ACC112 (cell line): ENCODE measurements around the gene SGCA.

Experiments used
- H2AFZ ChIP-seq: fragments of 200-600 bp; sonication (generic); one replicate; pipeline ENCODE4 v1.6.0; 2017; ENCODE audit warnings: antibody characterized with exemption, low read length; ENCODE audit not compliant: unreplicated experiment
- H3K27ac ChIP-seq: fragments of 200-600 bp; sonication (generic); 2 replicates; pipeline ENCODE4 v1.5.1; 2014; ENCODE audit warnings: low read depth, mild to moderate bottlenecking, antibody characterized with exemption, low read length, moderate library complexity
- H3K27me3 ChIP-seq: fragments of 200-600 bp; sonication (generic); 2 replicates; pipeline ENCODE4 v1.6.1; 2014; ENCODE audit warnings: mild to moderate bottlenecking, antibody characterized with exemption, low read length, moderate library complexity, mixed read lengths; ENCODE audit not compliant: insufficient read depth
- H3K36me3 ChIP-seq: fragments of 200-600 bp; sonication (generic); 2 replicates; pipeline ENCODE4 v1.6.1; 2016; ENCODE audit warnings: mild to moderate bottlenecking, antibody characterized with exemption, low read length, moderate library complexity, mixed read lengths; ENCODE audit not compliant: insufficient read depth
- H3K4me1 ChIP-seq: fragments of 200-600 bp; sonication (generic); one replicate; pipeline ENCODE4 v1.6.1; 2016; ENCODE audit warnings: low read length, mixed read lengths; ENCODE audit not compliant: insufficient read depth, unreplicated experiment, control insufficient read depth
- H3K4me3 ChIP-seq: fragments of 200-600 bp; sonication (generic); 2 replicates; pipeline ENCODE4 v1.5.1; 2014; ENCODE audit warnings: mild to moderate bottlenecking, low read depth, low read length
- H3K79me2 ChIP-seq: fragments of 200-600 bp; sonication (generic); one replicate; pipeline ENCODE4 v1.6.0; 2016; ENCODE audit warnings: low read length; ENCODE audit not compliant: control insufficient read depth, unreplicated experiment, insufficient read depth

The SGCA gene

DNA sequence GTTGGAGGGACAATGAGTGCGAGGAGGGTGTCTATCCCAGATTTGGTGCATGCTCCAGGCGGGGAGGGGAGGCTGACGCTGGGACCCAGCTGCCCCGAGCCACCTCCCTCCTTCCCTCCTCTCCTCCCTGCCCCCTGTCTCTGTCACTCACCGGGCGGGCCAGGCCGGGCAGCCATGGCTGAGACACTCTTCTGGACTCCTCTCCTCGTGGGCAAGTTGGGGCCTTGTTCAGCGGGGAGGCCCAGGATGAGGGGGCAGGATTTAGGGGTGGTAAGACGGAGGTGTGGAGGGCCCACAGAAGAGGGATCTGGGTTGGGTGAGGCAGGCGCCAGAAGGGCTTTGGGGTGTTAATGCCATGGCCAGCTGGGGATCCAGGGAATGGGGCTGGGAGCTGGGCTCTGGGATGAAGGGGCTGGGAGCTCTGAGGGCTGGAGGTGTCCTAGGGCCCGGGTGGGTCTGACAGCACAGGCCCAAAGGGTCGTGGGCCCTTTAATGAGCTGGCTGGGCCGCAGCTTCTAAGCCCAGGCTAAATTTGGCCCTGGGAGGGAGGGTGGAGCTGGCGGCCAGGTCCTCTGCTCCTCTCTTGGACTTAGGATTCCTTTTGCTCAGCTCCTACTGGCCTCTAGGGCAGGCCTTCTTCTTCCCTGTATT lies at the start of gene SGCA:
Gene SGCA, plus strand, starts transcription at position 139 of the 651 bp plus-strand sequence. Its CDS starts 36 bp downstream, at position 175.
- no peaks in the 10 kb centered on the region for H3K79me2 ChIP-seq
- no peak within 1 kb of the TSS for H3K27ac ChIP-seq
- peaks cover 7% of the 10 kb centered on the region for H3K4me1 ChIP-seq
- no peak within 1 kb of the TSS for H3K4me3 ChIP-seq
- no peak within 1 kb of the TSS for H2AFZ ChIP-seq
- no peaks in the 10 kb centered on the region for H3K36me3 ChIP-seq
- H3K27me3 ChIP-seq: no peaks in the 10 kb centered on the region

DNA sequence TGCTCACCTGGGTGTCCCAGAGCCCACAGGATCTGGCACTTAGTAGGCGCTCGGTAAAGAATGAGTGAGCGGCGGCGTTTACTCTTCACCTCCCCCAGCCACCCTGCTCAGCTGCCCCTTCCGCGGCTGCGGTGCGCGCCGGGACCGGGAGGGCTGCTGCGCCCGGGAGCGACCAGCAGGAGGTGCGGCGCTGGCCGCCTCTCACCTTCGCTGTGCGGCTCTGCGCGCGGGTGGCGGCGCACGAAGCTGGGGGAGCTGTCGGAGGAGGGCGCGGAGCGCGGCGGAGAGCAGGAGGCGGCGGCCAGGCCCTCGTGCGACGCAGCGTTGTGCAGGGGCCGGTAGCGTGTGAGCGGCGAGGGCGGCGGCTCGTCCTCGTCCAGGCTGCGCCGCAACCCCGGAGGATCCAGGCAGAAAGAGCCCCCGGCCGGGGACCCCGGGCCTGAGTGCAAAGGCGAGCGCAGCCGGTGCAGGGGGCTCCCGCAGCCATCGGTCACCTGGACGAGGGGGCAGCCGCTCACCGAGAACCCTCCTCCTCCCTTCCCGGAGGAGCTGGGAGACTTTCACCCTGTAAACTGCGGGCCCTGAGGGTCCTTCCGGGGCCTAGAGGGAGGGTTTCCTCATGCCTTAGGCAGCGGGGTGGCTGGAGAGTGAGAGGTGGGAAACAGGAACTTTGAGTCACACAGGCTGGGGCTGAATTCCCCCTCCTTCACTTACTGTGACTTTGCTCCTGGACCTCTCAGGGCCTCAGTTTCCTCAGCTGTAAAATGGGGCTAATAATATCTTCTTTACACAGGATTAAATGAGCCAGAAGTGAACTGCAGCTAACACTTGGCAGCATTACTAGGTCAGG lies 48.4 kb upstream of the SGCA start:
- Histone ChIP-seq H3K27me3 (peaks cover 18% of the 10 kb centered on the region; the same call in 1 of the 2 replicates), H3K36me3 (no peaks in the 10 kb centered on the region), H2AFZ (no peak overlapping the region), H3K4me1 (no peaks in the 10 kb centered on the region), H3K4me3 (no peak overlapping the region), H3K79me2 (no peaks in the 10 kb centered on the region), H3K27ac (no peak overlapping the region)

- no peaks in the 10 kb centered on the region for H3K36me3 ChIP-seq
- no peak overlapping the region for H3K27ac ChIP-seq
- no peak overlapping the region for H2AFZ ChIP-seq
- no peaks in the 10 kb centered on the region for H3K4me1 ChIP-seq
- peaks cover 18% of the 10 kb centered on the region; the same call in 1 of the 2 replicates for H3K27me3 ChIP-seq
- H3K79me2 ChIP-seq: no peaks in the 10 kb centered on the region
- no peak overlapping the region for H3K4me3 ChIP-seq
Measured at GRCh38 chr17:50118076-50118827, 47.6 kb upstream of the SGCA start.

GRCh38 chr17:50118828-50119218 lies 47.0 kb upstream of the SGCA start:
- Histone ChIP-seq H3K79me2 (no peaks in the 10 kb centered on the region), H3K4me3 (no peak overlapping the region), H3K27me3 (peaks cover 18% of the 10 kb centered on the region; the same call in 1 of the 2 replicates), H3K36me3 (no peaks in the 10 kb centered on the region), H3K27ac (no peak overlapping the region), H2AFZ (no peak overlapping the region), H3K4me1 (no peaks in the 10 kb centered on the region)

GRCh38 chr17:50120475-50121253 lies 45.1 kb upstream of the SGCA start:
- peaks cover 18% of the 10 kb centered on the region; the same call in 1 of the 2 replicates for H3K27me3 ChIP-seq

DNA sequence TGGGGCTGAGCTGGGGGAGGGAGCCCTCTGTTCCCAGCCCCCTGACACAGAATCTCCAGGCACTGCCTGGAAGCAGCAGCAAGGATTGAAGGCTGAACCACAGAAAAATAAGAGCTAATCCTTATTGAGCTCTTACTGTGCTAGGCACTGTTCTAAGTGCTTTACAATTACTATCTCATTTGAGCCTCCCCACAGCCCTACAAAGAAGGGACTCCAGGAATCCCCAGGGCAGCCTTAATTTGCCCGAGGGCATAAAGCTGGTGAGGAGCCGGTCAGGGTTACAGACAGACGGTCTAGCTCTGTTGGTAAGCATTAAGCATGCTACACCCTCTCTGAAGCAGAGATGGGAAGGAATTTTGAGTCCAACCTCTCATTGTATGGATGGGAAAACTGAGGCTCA lies 42.9 kb upstream of the SGCA start:
- H2AFZ ChIP-seq: no peak overlapping the region
- no peak overlapping the region for H3K4me3 ChIP-seq
- no peaks in the 10 kb centered on the region for H3K36me3 ChIP-seq
- H3K27ac ChIP-seq: no peak overlapping the region
- no peaks in the 10 kb centered on the region for H3K79me2 ChIP-seq
- H3K4me1 ChIP-seq: peaks cover 4% of the 10 kb centered on the region
- peaks cover 15% of the 10 kb centered on the region; the same call in 1 of the 2 replicates for H3K27me3 ChIP-seq

More at GRCh38 chr17:50120475-50121253, 45.1 kb upstream of the SGCA start:
- no peaks in the 10 kb centered on the region for H3K4me1 ChIP-seq
- no peak overlapping the region for H3K27ac ChIP-seq
- no peaks in the 10 kb centered on the region for H3K79me2 ChIP-seq
- H3K36me3 ChIP-seq: no peaks in the 10 kb centered on the region
- H3K4me3 ChIP-seq: no peak overlapping the region
- no peak overlapping the region for H2AFZ ChIP-seq

DNA sequence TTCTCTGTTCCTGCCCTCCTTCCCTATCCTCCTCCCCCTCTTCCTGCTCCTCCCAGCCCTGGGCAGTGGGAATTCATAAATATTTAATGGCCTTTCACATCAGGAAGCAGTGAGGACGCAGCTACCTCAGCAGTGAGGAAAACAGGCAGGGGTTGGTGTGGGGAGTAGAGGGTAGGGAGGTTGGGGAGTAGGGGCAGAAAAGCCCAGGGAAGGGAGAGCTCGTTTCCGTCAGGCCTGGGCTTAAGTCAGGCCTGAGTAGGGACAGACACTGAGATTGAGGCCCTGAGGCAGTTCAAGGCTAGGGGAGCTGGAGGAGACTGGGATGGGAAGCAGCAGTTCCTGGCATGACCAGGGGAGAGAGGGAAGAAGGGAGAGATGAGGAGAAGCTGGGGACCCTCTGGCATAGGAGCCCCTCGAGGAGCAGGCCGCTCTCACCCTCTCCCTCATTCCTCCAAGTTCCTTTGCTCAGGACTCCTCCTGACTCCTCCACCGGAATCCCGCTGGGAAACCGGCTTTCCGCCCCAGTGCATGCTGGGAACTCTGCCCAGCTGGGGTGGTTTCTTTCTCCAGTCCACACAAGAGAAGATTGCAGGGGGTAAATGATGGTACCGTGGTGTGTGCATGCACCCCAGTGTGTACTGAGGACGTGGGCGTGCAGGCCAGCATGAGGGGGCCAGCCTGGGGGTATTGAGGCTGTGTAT lies 42.0 kb upstream of the SGCA start:
- Histone ChIP-seq H3K79me2 (no peaks in the 10 kb centered on the region), H3K36me3 (no peaks in the 10 kb centered on the region), H3K27ac (no peak overlapping the region), H3K4me1 (peaks cover 6% of the 10 kb centered on the region), H2AFZ (no peak overlapping the region), H3K27me3 (peaks cover 14% of the 10 kb centered on the region; the same call in 1 of the 2 replicates), H3K4me3 (no peak overlapping the region)

- Histone ChIP-seq H3K27me3 (peaks cover 12% of the 10 kb centered on the region; the same call in 1 of the 2 replicates), H3K4me1 (peaks cover 11% of the 10 kb centered on the region), H2AFZ (no peak overlapping the region), H3K4me3 (no peak overlapping the region), H3K36me3 (no peaks in the 10 kb centered on the region), H3K27ac (no peak overlapping the region), H3K79me2 (no peaks in the 10 kb centered on the region)
Measured at GRCh38 chr17:50125420-50125997, 40.3 kb upstream of the SGCA start.

DNA sequence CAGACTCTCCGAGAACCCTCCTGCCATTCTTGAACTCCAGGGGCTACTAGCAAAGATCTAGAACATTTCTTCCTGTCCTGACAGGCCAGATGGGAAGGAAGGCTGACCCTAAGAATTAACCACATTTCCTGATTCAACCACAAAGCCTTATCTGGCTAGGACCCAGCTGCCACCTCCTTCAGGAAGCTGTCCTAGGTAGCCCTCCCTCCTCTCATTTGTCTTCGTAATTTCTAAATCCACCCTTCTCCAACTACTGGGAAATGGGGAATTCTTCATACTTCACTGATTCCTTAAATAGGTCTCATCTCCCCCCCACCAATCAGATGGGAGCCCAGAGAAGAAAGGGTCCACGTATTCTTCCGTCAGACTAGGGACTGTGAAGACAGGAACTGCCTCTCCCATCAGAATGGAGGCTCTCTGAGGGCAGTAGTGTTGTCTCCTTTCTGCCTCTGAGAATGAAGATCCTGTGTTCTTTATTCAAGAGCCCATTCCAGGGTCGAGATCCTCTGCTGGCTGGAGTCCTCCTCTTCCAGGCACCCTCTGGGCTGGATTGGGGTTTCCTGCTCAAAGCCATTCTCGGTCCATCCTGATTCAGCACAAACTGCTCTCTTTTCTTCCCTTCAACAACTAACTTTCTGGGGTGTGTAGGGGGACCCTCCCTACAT lies 38.0 kb upstream of the SGCA start:
- H3K27ac ChIP-seq: no peak overlapping the region
- no peak overlapping the region for H2AFZ ChIP-seq
- peaks cover 16% of the 10 kb centered on the region for H3K4me1 ChIP-seq
- no peak overlapping the region for H3K4me3 ChIP-seq
- H3K27me3 ChIP-seq: peaks cover 12% of the 10 kb centered on the region; the same call in 1 of the 2 replicates
- H3K79me2 ChIP-seq: no peaks in the 10 kb centered on the region
- H3K36me3 ChIP-seq: no peaks in the 10 kb centered on the region
